Left hindlimb (tissue), 1 donor: ENCODE data around the gene SIGLECL1.

Experiments
- DNase-seq: peaks from one replicate; pipeline ENCODE4 v3.0.0-alpha.2; 2018

The SIGLECL1 gene

DNA sequence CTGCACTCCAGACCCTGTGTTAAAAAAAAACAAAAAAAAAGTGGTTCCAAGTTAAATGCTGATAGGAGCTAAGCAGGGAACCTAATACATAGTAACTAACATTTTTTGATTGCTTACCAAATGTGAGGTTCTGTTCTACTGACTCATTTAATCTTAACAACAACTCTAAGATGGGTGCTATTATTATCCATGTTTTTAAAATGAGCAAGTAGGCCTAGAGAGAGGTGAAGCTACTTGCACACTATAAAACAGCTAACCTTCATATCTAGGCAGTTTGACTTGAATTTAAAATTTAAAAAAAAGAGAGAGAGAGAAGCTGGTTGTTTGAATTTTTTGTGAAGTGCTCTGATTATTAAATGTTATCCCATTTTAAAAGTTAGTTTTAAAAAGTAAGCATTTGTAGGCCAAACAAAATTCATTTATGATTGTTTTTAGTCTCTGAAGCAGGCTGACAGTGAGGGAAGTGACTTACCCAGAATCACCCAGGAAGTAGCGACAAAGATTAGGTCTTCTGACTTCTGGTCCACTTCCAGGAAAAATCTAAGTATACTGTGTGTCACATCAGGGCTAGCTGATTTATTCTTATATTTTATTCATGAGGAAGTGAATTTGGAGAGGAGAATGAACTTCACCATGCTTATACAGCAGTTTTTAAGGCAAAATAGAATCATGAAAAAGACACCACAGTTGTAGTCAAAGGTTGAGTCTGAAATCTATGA lies 2.4 kb downstream of the SIGLECL1 start:
- no peak for DNase-seq

- DNase-seq: no peak
These were observed 5.3 kb downstream of the SIGLECL1 start for GRCh38 chr19:51256155-51256625.

- no peak for DNase-seq
These were observed 6.6 kb downstream of the SIGLECL1 start for GRCh38 chr19:51257471-51257870.

GRCh38 chr19:51258165-51259160 lies 7.6 kb downstream of the SIGLECL1 start:
- no peak for DNase-seq

- no peak for DNase-seq
These were observed 8.7 kb downstream of the SIGLECL1 start for GRCh38 chr19:51259348-51260245.

DNA sequence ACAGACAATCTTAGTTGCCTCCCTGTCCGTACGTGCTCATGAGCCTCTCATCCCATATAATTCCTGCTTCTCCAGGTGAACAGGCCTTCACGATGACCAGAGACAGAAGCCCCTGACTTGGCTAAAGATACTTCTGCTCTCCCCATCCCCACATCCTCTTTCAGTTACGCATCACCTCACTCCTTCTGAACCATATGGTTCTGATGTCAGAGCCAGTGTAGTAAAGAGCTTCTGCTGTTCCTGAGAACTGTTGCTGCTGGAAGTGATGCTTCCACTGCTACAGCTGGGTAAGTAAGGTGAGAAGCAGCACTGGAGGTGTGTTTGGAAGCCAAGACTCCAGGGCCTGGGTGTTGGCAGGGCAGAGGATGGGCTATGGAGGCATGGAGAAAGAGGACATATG lies 12.9 kb downstream of the SIGLECL1 start:
- DNase-seq: no peak

GRCh38 chr19:51271067-51271466 lies 20.2 kb downstream of the SIGLECL1 start:
- DNase-seq: no peak

GRCh38 chr19:51272183-51272810 lies 21.4 kb downstream of the SIGLECL1 start:
- no peak for DNase-seq

DNA sequence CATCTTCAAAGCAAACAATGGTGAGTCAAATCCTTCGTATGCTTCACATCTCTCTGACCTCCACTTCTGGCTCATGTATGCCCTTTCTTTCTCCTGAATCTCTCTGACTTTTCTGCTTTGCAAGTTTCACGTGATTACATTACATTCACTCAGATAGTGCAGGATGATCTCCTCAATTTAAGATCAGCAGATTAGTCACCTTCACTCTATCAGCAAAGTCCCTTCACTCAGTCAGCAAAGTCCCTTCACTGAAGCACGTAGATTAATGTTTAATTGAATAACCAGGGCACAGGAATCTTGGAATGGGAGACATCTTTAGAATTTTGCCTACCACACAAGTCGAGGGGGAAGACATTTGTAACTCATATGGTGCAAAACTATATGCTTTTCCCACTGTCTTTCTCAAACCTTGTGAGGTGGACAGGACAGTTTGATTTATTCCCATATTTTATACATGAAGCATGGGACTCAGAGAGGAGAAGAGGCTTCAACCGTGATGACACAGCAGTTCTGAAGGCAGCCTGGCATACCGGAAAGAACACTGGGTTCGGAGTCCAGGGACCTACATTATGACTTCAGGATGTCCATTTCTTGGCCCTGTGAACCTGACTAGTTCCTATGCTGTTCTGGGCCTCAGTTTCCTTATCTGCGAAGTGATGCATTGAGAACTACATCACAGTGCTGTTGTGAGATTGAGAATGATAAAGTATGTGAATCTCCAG lies 23.3 kb downstream of the SIGLECL1 start:
- no peak for DNase-seq

GRCh38 chr19:51277112-51277511 lies 26.2 kb downstream of the SIGLECL1 start:
- no peak for DNase-seq

- no peak for DNase-seq
These were observed 31.5 kb downstream of the SIGLECL1 start for GRCh38 chr19:51282335-51282734.

DNA sequence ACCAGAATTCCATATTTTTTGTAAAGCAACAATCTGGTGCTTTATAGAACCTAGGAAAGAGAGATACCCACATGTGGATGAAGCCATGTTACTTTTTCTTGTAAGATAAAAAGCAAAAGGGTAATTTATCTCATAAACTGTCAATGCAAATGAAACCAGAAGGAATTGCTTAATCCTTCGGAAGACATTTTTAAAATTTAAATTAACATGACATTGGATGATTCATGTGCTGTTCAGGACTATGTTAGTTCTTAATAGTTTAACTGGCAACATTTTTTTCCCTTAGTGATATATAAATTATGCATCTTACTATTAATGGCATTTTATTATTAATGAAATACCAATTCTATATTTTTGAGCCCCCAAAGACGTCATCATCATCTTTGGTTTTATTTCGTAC lies 34.8 kb downstream of the SIGLECL1 start:
- DNase-seq: no peak

- no peak for DNase-seq
These were observed 38.8 kb downstream of the SIGLECL1 start for GRCh38 chr19:51289635-51290034.

- DNase-seq: no peak
These were observed 42.1 kb downstream of the SIGLECL1 start for GRCh38 chr19:51292971-51293370.

DNA sequence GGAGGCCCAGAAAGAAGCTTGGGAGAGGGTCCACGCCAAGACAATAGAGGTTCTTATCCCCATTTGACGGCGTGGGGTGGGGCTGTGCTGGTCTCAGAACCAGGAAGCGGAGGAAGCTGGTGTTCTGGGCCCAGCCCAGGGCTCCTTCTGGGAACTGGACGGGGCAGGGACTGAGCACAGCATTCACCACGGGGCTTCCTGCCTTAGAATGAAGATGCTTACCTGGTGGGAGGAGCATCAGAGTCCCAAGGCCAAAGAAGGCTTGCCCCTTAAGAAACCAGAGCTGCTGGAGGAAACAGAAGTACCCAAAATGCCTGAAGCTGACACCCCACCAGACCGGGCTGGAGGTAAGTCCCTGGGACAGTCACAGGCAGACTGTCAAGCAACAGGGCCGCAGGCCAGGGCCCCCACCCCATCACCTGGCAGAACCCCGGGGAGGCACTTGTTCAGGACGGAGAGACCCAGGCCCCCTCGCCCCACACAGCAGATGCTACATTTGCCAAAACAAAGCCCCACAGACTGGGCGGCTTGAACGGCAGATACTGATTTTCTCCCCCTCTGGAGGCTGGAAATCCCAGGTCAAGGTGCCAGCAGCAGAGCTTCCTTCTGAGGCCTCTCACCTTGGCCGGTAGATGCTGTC lies 42.8 kb downstream of the SIGLECL1 start:
- no peak for DNase-seq

GRCh38 chr19:51294211-51294976 lies 43.5 kb downstream of the SIGLECL1 start:
- DNase-seq: no peak

GRCh38 chr19:51294977-51295375 lies 44.1 kb downstream of the SIGLECL1 start:
- DNase-seq: no peak

DNA sequence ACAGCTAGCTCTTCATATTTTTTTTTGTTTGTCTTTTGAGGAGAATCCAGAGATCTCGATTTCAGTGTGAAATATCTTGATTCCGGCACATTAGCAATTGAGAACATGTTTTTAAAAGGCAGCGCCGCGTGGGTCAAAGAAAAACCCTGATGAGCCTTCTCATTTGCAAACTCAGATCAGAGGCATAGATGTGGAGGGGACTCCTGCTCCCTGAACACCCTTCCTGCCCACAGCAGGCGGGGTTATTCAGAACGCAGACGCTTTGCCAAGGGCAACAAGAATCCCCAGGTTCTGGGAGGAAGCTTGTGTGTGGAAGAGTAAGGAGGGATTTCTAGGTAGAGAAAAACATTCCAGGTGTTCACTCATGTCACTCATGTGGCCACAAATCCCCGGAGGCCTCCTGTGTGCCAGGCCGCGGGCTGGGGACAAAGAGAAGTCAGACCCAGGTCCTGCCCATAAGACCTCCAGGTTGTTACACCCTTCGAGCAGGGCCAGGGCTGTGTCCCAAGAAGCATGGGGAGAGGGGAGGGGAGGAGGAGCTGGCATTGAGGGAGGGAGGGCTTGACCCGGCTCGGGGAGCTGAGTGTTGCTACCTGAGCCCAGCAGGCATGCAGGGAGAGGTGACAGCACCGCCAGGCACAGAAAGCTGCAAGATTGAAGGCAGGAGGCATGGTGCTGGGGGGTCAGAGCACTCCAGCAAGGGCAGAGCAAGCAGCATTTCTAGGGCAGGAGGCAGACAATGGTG lies 44.7 kb downstream of the SIGLECL1 start:
- DNase-seq: no peak

DNA sequence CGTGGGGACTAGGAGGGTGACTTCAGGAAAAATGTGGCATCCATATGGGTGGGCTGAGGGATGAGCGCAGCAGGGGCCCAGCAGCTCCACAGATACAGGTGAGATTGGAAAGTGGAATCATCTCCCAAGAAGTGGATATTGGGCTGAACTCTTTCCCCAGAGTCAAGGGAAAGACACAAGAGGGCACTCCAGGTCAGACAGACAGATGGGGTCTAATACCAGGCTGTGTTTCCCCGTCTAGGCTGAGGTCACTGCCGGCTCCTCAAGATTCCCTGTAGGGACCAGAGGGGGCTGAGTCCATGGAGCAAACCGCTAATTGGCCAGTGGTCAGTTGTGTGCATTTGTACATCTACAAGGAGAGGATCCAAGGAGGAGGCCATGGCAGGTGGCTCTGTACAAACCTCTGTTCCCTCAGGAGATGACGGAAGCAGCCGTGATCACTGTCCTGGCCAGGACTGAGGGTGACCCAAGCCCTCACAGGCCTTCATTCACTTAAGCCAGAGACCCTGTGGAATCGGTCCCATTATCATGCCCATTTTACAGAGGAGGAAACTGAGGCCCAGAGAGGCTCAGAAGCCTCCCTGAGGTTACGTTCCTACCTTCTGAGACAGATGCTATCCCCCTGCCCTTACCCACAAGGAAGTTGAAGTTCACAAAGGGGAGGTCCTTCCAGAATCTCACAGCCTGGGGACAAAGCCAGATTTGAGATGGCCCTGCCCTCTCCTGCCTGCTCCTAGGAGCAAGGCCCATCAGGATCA lies 45.6 kb downstream of the SIGLECL1 start:
- DNase-seq: no peak
